Testis (tissue), 3 donors: Measurements from ENCODE around the gene NUP54. TPM values are rescaled to one million over a fixed set of nuclear protein-coding genes. Genes with fewer than 3 reads are reported as not detected.
A peak's percentile ranks its signal among the peaks of the same experiment; 100 is the strongest.

Experiments
- DNase-seq: peaks from one replicate; pipeline ENCODE4 v3.0.0-alpha.2; 2019
- H3K27ac ChIP-seq, 2 donors: fragments of 200-600 bp; sonication (generic); one replicate each; pipeline ENCODE4 v1.5.1; 2019
- H3K27me3 ChIP-seq: fragments of 200-600 bp; sonication (generic); one replicate; pipeline ENCODE4 v1.5.1; 2019
- H3K36me3 ChIP-seq: fragments of 200-600 bp; sonication (generic); one replicate; pipeline ENCODE4 v1.5.1; 2017; ENCODE audit warnings: low read depth; ENCODE audit errors: missing control alignments
- H3K4me1 ChIP-seq: fragments of 200-600 bp; sonication (generic); one replicate; pipeline ENCODE4 v1.5.1; 2019
- H3K4me3 ChIP-seq, 2 donors: fragments of 200-600 bp; sonication (generic); one replicate each; pipeline ENCODE4 v1.5.1; 2017 to 2019
- H3K9me3 ChIP-seq: fragments of 200-600 bp; sonication (generic); one replicate; pipeline ENCODE4 v1.5.1; 2017
- CTCF ChIP-seq, 3 experiments: fragments of 450-650 bp in 2 of 3; fragments of 200-600 bp in 1 of 3; sonication (generic) in 1 of 3; IDR thresholded peaks; one replicate each; pipeline ENCODE4 v1.5.1; 2016 to 2019; ENCODE audit warnings: antibody characterized with exemption in 3 of 3, mild to moderate bottlenecking in 2 of 3, moderate library complexity in 1 of 3
- POLR2A ChIP-seq: fragments of 450-650 bp; IDR thresholded peaks from one replicate; pipeline ENCODE4 v1.6.1; 2017; ENCODE audit warnings: antibody characterized with exemption, mild to moderate bottlenecking, moderate library complexity
- WGBS, 2 donors: methylation state at CpG; one replicate each; pipeline ENCODE4 v1.1.5; 2018; 5-methylcytosine and 5-hydroxymethylcytosine counted together
- intact Hi-C: fragments of 100-400 bp; cut with DNase I; formaldehyde crosslinking; loops from one replicate; pipeline ENCODE4 v1.15.1; 2023; ENCODE audit warnings: low total_unique reads
- polyA plus RNA-seq: library from polyadenylated mRNA; stranded (reverse); fragments of 350-450 nt; fragmentation: Illumina TruSeq; extraction: RNeasy Lipid Tissue Mini Kit (QIAGEN cat#74804); gene quantifications from one replicate; pipeline ENCODE4 v1.2.3, GENCODE V29; 2014; ENCODE audit warnings: low read depth, low replicate concordance; ENCODE audit not compliant: insufficient read depth
- total RNA-seq, 2 donors: library from RNA; depleted of rRNA; stranded (reverse); fragments of >200 nt; gene quantifications; one replicate each; pipeline ENCODE4 v1.2.3, GENCODE V29; 2016

Gene NUP54
- total and polyA plus RNA-seq, 3 donors from 2014 or later = 39.0 to 48.6 (median 45.0) TPM

DNA sequence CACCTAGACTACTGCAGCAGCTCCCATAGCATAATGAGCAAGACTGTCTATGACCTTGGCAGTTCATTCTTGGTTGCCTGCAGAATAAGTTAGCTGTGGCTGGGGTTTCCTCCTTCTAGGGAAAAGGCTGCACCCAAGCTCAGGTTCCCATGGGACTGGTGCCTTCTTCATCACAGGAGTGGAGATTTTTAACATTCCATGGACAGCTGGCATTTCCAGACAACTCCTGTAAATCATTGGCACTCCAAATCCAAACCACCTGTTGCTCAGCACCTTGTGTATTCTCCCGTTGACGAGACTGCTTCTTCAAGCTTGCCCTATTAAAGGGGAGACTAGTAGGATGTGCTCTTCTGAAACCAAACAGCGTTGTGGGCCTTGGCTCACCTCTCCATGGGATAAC, 7.8 kb upstream of the NUP54 start:
- Histone ChIP-seq H3K4me3 (no peak overlapping the region), H3K27me3 (no peaks in the 10 kb centered on the region), H3K9me3 (no peaks in the 10 kb centered on the region), H3K27ac (no peak overlapping the region), H3K4me1 (peaks cover 12% of the 10 kb centered on the region), H3K36me3 (no peaks in the 10 kb centered on the region)
- no peak for TF ChIP-seq POLR2A
- TF ChIP-seq CTCF (IDR thresholded peaks at IDR 0.05) = no peak
- intact Hi-C loops = no loop called here
- DNase-seq = no peak
- 69 to 79% methylated on average over 3 of the region's 3 CpGs for WGBS, 2 donors

DNA sequence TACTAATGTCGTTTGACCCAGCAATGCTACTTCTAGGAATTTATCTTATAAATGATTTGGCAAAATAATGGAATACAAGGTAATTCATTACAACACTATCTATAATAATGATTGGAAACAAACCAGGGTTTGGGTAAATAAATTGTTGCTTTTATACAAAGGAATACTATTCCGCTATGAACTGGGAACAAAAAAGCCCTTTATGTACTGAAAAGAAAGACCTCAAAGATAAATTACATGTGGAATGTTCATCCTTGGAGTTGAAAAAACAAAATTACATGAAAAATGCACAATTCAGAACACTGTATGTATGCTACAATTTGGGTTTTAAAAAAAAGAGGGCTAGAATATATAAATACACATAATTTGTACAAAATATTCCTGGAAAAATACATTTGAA, 5.2 kb upstream of the NUP54 start:
- no peak overlapping the region for H3K4me3 ChIP-seq
- no peaks in the 10 kb centered on the region for H3K9me3 ChIP-seq
- peak overlapping the region in 1 of 2 donors; percentile 23 for H3K27ac ChIP-seq
- no peak for DNase-seq
- TF ChIP-seq POLR2A (no peak), CTCF (IDR thresholded peaks at IDR 0.05) (no peak)
- no peaks in the 10 kb centered on the region for H3K36me3 ChIP-seq
- intact Hi-C loops = no loop called here
- H3K4me1 ChIP-seq = peaks cover 16% of the 10 kb centered on the region
- H3K27me3 ChIP-seq = no peaks in the 10 kb centered on the region
- WGBS, 2 donors = 68 to 75% methylated on average over 2 of the region's 2 CpGs

GRCh38 chr4:76147454-76148141, 599 bp downstream of the NUP54 start:
- intact Hi-C loops = no loop called here
- TF ChIP-seq POLR2A = no peak
- no peak for TF ChIP-seq CTCF (IDR thresholded peaks at IDR 0.05)
- DNase-seq = peak; percentile 76
- no peaks in the 10 kb centered on the region for H3K27me3 ChIP-seq
- H3K9me3 ChIP-seq = no peaks in the 10 kb centered on the region
- H3K4me1 ChIP-seq = peaks cover 10% of the 10 kb centered on the region
- no peaks in the 10 kb centered on the region for H3K36me3 ChIP-seq
- H3K4me3 ChIP-seq = peak overlapping the region; percentile 77 to 93
- WGBS, 2 donors = 0 to 1% methylated on average over 25 to 28 of the region's 31 CpGs
- H3K27ac ChIP-seq = peak overlapping the region; percentile 90 to 91

DNA sequence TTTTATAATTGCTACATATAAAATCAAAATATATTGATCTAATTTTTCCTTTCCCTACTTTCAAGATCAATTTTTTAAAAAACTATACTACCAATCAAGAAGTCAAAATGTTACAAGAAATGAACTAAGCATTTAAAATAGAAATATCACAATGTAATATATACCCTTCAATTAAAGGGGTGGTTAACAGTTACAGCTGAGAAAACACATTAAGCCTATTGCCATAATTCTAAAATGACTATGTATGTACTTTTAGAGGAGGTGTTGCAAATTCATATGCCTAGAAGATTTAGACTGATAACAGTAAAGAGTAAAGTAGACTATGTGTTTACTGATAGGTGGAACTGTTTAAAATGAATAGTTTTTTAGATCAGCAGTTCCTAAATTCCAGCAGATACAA, 3.7 kb downstream of the NUP54 start:
- Histone ChIP-seq H3K27ac (no peak overlapping the region), H3K27me3 (no peaks in the 10 kb centered on the region), H3K9me3 (no peaks in the 10 kb centered on the region), H3K4me3 (no peak overlapping the region), H3K4me1 (peaks cover 10% of the 10 kb centered on the region), H3K36me3 (no peaks in the 10 kb centered on the region)
- no peak for DNase-seq
- TF ChIP-seq CTCF (IDR thresholded peaks at IDR 0.05) (no peak), POLR2A (no peak)
- intact Hi-C loops = no loop called here

DNA sequence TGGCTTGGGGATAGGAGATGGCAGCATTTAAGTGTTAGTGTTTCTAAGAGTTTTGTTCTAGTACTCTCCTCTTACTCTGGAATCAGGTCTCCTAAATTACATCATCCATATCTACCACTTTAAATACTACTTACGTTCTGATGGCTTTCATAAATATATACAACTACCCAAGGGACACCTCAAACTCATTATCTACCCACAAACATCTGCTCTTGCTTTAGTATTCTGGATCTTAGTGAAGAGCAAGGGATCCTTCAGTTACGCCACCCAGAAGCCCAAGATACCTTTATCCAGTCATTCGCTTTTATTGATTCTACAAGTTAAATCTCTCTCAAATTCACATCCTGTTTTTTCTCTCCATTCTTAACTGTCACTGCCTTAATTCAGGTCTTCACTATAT, 7.0 kb downstream of the NUP54 start:
- Histone ChIP-seq H3K9me3 (no peaks in the 10 kb centered on the region), H3K4me1 (no peaks in the 10 kb centered on the region), H3K36me3 (no peaks in the 10 kb centered on the region), H3K27ac (no peak overlapping the region), H3K4me3 (no peak overlapping the region), H3K27me3 (no peaks in the 10 kb centered on the region)
- TF ChIP-seq CTCF (IDR thresholded peaks at IDR 0.05) (no peak), POLR2A (no peak)
- intact Hi-C loops = no loop called here
- 91 to 93% methylated on average over 3 of the region's 3 CpGs for WGBS, 2 donors
- no peak for DNase-seq
